ENCODE results near the gene TXNDC8.
"Not testable (repeated sequence)": the region's sequence is repeated elsewhere in the genome, so short reads cannot be mapped to it uniquely, and the experiment has no call there.

The TXNDC8 gene

GRCh38 chr9:110337727-110338126, at the start of gene TXNDC8:
TXNDC8 (minus strand) TSS chr9:110337863.
- peak in 1 of 2 experiments; percentile 28 for DNase-seq (ENCODE audit: low read depth in 2 of 2)

- no peak for DNase-seq (ENCODE audit: low read depth in 2 of 2)
Measured at GRCh38 chr9:110383491-110383890, 45.8 kb upstream of the TXNDC8 start.

GRCh38 chr9:110382731-110383130, 45.1 kb upstream of the TXNDC8 start:
- no peak for DNase-seq (ENCODE audit: low read depth in 2 of 2)

- DNase-seq (ENCODE audit: low read depth in 2 of 2) = no peak
Measured at GRCh38 chr9:110371411-110372007, 33.8 kb upstream of the TXNDC8 start.

GRCh38 chr9:110370315-110370714, 32.7 kb upstream of the TXNDC8 start:
- peak; percentile 45 to 48 for DNase-seq (ENCODE audit: low read depth in 2 of 2)

GRCh38 chr9:110364451-110364850, 26.8 kb upstream of the TXNDC8 start:
- DNase-seq (ENCODE audit: low read depth in 2 of 2) = no peak

GRCh38 chr9:110358992-110359391, 21.3 kb upstream of the TXNDC8 start:
- not testable (repeated sequence) for DNase-seq (ENCODE audit: low read depth in 2 of 2)

GRCh38 chr9:110357505-110357904, 19.8 kb upstream of the TXNDC8 start:
- DNase-seq (ENCODE audit: low read depth in 2 of 2) = no peak

GRCh38 chr9:110356639-110357395, 19.2 kb upstream of the TXNDC8 start:
- DNase-seq (ENCODE audit: low read depth in 2 of 2) = no peak

GRCh38 chr9:110355911-110356310, 18.2 kb upstream of the TXNDC8 start:
- no peak for DNase-seq (ENCODE audit: low read depth in 2 of 2)

GRCh38 chr9:110351009-110351467, 13.4 kb upstream of the TXNDC8 start:
- DNase-seq (ENCODE audit: low read depth in 2 of 2) = peak; percentile 64 to 65

- no peak for DNase-seq (ENCODE audit: low read depth in 2 of 2)
Measured at GRCh38 chr9:110346325-110346724, 8.7 kb upstream of the TXNDC8 start.

GRCh38 chr9:110344821-110345220, 7.2 kb upstream of the TXNDC8 start:
- peak in 1 of 2 experiments; percentile 18 for DNase-seq (ENCODE audit: low read depth in 2 of 2)

GRCh38 chr9:110343551-110343950, 5.9 kb upstream of the TXNDC8 start:
- no peak for DNase-seq (ENCODE audit: low read depth in 2 of 2)

GRCh38 chr9:110340306-110340705, 2.6 kb upstream of the TXNDC8 start:
- DNase-seq (ENCODE audit: low read depth in 2 of 2) = no peak

- DNase-seq (ENCODE audit: low read depth in 2 of 2) = no peak
Measured at GRCh38 chr9:110338143-110338542, 480 bp upstream of the TXNDC8 start.

- DNase-seq (ENCODE audit: low read depth in 2 of 2) = no peak
Measured at GRCh38 chr9:110336363-110336762, 1.3 kb downstream of the TXNDC8 start.

GRCh38 chr9:110334871-110335270, 2.8 kb downstream of the TXNDC8 start:
- DNase-seq (ENCODE audit: low read depth in 2 of 2) = no peak

- no peak for DNase-seq (ENCODE audit: low read depth in 2 of 2)
Measured at GRCh38 chr9:110334183-110334582, 3.5 kb downstream of the TXNDC8 start.

GRCh38 chr9:110332766-110333165, 4.9 kb downstream of the TXNDC8 start:
- no peak for DNase-seq (ENCODE audit: low read depth in 2 of 2)

GRCh38 chr9:110330484-110331105, 7.1 kb downstream of the TXNDC8 start:
- peak; percentile 30 to 50 for DNase-seq (ENCODE audit: low read depth in 2 of 2)

GRCh38 chr9:110329639-110330230, 7.9 kb downstream of the TXNDC8 start:
- no peak for DNase-seq (ENCODE audit: low read depth in 2 of 2)

Data from fibroblast of skin of left biceps (primary cell).